Activated CD4-positive, alpha-beta memory T cell treated with anti-CD3 and anti-CD28 coated beads, Interleukin-2, amount 10 ng/mL, durations not matched to agents 7 days and 5 days (primary cell): ENCODE data around the gene PRKAR2A. TPM values are rescaled to one million over a fixed set of nuclear protein-coding genes. Genes with fewer than 3 reads are reported as not detected.

Experiments
- CTCF ChIA-PET: fragments of 350-600 bp; sonication (Branson Sonifier 250); formaldehyde crosslinking; loops from one replicate; lab custom pipeline; 2021; ENCODE audit warnings: antibody characterized with exemption, inconsistent platforms; lab: Charles Lee
- POLR2A ChIA-PET: fragments of 350-600 bp; sonication (Branson Sonifier 250); formaldehyde crosslinking; loops from one replicate; lab custom pipeline; 2021; ENCODE audit warnings: antibody characterized with exemption; lab: Charles Lee
- DNase-seq: peaks from one replicate; pipeline ENCODE4 v3.0.0-alpha.2; 2020
- H3K27ac Mint-ChIP-seq: one replicate; pipeline ENCODE4 v1.8.0; 2021; ENCODE audit warnings: mild to moderate bottlenecking, mixed read lengths
- H3K27me3 Mint-ChIP-seq: one replicate; pipeline ENCODE4 v1.8.0; 2021; ENCODE audit warnings: mixed read lengths
- H3K36me3 Mint-ChIP-seq: one replicate; pipeline ENCODE4 v1.8.0; 2021; ENCODE audit warnings: low read depth, mixed read lengths
- H3K4me1 Mint-ChIP-seq: one replicate; pipeline ENCODE4 v1.8.0; 2021; ENCODE audit warnings: mixed read lengths
- H3K4me3 Mint-ChIP-seq: one replicate; pipeline ENCODE4 v1.8.0; 2021; ENCODE audit warnings: mild to moderate bottlenecking, mixed read lengths
- H3K9me3 Mint-ChIP-seq: one replicate; pipeline ENCODE4 v1.8.0; 2021; ENCODE audit warnings: mixed read lengths
- total RNA-seq, 2 experiments: library from RNA; stranded (reverse); gene quantifications; one replicate each; pipeline ENCODE4 v1.2.3, GENCODE V29; 2021

Gene PRKAR2A
- total RNA-seq, 2 experiments from 2014 or later = 28.3 to 29.7 TPM

- no peaks in the 10 kb centered on the region for H3K27me3 Mint-ChIP-seq
- H3K27ac Mint-ChIP-seq = peak overlapping the region; percentile 35
- H3K4me3 Mint-ChIP-seq = no peak overlapping the region
- no peaks in the 10 kb centered on the region for H3K9me3 Mint-ChIP-seq
- DNase-seq = no peak
- POLR2A ChIA-PET = no interaction called here
- peaks cover 27% of the 10 kb centered on the region for H3K4me1 Mint-ChIP-seq
- CTCF ChIA-PET = interaction anchor here (1.1 kb wide), 1 partner anchor 31 kb away, joined by 4 read pairs; no protein-coding TSS in a partner anchor
- peaks cover 48% of the 10 kb centered on the region for H3K36me3 Mint-ChIP-seq
Measured at GRCh38 chr3:48709051-48709461, 138.6 kb downstream of the PRKAR2A start.

DNA sequence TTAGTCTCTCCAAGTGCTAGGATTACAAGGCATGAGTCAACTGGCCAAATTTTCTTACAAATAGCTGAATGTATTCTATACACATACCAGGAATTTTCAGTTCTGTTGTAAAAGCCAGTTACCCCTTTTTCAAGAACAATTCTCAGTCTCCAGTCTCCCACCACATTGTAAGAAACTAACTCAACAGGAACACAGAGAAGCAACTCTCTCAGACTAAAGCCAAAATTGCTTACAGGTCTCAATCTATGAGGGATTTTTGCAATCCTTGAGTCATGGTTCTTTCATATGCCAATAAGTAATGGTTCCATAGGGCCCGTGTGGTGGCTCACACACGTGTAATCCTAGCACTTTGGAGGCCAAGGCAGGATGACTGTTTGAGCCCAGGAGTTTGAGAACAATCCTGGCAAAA, 139.2 kb downstream of the PRKAR2A start:
- H3K4me1 Mint-ChIP-seq = peaks cover 24% of the 10 kb centered on the region
- H3K27ac Mint-ChIP-seq = no peak overlapping the region
- ChIA-PET POLR2A (interaction anchor here (1.3 kb wide), 1 partner anchor 9 kb away, joined by 5 read pairs; the partner anchor contains the start of gene IP6K2), CTCF (interaction anchor here (1.1 kb wide), 1 partner anchor 31 kb away, joined by 4 read pairs; no protein-coding TSS in a partner anchor)
- no peak overlapping the region for H3K4me3 Mint-ChIP-seq
- peaks cover 48% of the 10 kb centered on the region for H3K36me3 Mint-ChIP-seq
- no peak for DNase-seq
- H3K27me3 Mint-ChIP-seq = no peaks in the 10 kb centered on the region
- H3K9me3 Mint-ChIP-seq = no peaks in the 10 kb centered on the region

DNA sequence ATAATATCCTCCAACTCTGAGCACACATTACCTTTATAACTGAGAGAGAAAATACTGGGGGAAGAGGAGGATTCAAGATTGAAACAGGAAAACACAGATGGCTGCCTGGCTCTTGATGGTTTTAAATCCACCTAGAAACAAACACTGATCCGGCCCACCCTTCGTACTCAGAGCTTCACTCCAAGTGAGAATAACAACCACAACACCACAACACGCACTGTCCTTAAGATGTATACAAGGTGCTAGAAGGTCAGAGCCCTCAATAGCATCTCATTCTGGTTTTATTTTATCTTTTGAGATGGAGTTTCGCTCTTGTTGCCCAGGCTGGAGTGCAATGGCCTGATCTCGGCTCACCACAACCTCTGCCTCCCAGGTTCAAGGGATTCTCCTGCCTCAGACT, 140.5 kb downstream of the PRKAR2A start:
- H3K36me3 Mint-ChIP-seq = peaks cover 51% of the 10 kb centered on the region
- H3K9me3 Mint-ChIP-seq = no peaks in the 10 kb centered on the region
- CTCF ChIA-PET = interaction anchor here (1.2 to 2.5 kb wide), 3 partner anchors 21 to 32 kb away, joined by 3 to 11 read pairs (median 3); partner anchors contain the start of gene NCKIPSD
- H3K27ac Mint-ChIP-seq = no peak overlapping the region
- H3K4me3 Mint-ChIP-seq = no peak overlapping the region
- H3K4me1 Mint-ChIP-seq = peaks cover 27% of the 10 kb centered on the region
- POLR2A ChIA-PET = interaction anchor here (1.4 kb wide), 1 partner anchor 10 kb away, joined by 3 read pairs; no protein-coding TSS in a partner anchor
- DNase-seq = no peak
- H3K27me3 Mint-ChIP-seq = no peaks in the 10 kb centered on the region

GRCh38 chr3:48702320-48702920, 145.3 kb downstream of the PRKAR2A start:
- Mint-ChIP-seq H3K4me1 (peaks cover 7% of the 10 kb centered on the region), H3K9me3 (no peaks in the 10 kb centered on the region), H3K4me3 (no peak overlapping the region), H3K27me3 (no peaks in the 10 kb centered on the region), H3K27ac (no peak overlapping the region), H3K36me3 (peaks cover 39% of the 10 kb centered on the region)
- CTCF ChIA-PET = no interaction called here
- no peak for DNase-seq
- POLR2A ChIA-PET = no interaction called here

- peaks cover 11% of the 10 kb centered on the region for H3K4me1 Mint-ChIP-seq
- POLR2A ChIA-PET = interaction anchor here (0.6 kb wide), 1 partner anchor 170 kb away, joined by 3 read pairs; no protein-coding TSS in a partner anchor
- CTCF ChIA-PET = no interaction called here
- peaks cover 35% of the 10 kb centered on the region for H3K36me3 Mint-ChIP-seq
- H3K27me3 Mint-ChIP-seq = no peaks in the 10 kb centered on the region
- no peak for DNase-seq
- no peaks in the 10 kb centered on the region for H3K9me3 Mint-ChIP-seq
- H3K4me3 Mint-ChIP-seq = no peak overlapping the region
- no peak overlapping the region for H3K27ac Mint-ChIP-seq
Measured at GRCh38 chr3:48700731-48701405, 146.8 kb downstream of the PRKAR2A start.

DNA sequence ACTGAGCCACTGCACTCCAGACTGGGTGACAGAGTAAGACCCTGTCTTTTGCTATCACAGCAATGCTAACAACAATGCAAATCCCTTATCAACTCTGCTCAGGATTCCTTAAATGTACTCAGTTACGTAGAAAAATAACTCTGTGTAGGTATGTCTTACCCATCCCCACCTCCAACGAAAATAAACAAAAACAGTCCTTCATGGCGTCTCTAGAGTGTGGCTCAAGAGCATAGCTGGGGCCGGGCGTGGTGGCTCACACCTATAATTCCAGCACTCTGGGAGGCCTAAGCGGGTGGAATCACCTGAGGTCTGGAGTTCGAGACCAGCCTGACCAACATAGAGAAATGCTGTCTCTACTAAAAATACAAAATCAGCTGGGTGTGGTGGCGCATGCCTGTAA, 148.8 kb downstream of the PRKAR2A start:
- peaks cover 38% of the 10 kb centered on the region for H3K36me3 Mint-ChIP-seq
- peaks cover 11% of the 10 kb centered on the region for H3K4me1 Mint-ChIP-seq
- no peak overlapping the region for H3K27ac Mint-ChIP-seq
- H3K9me3 Mint-ChIP-seq = no peaks in the 10 kb centered on the region
- CTCF ChIA-PET = interaction anchor here (1.0 kb wide), 1 partner anchor 36 kb away, joined by 3 read pairs; the partner anchor contains the start of gene CELSR3
- no peaks in the 10 kb centered on the region for H3K27me3 Mint-ChIP-seq
- POLR2A ChIA-PET = interaction anchor here (1.6 kb wide), 1 partner anchor 21 kb away, joined by 4 read pairs; no protein-coding TSS in a partner anchor
- DNase-seq = no peak
- H3K4me3 Mint-ChIP-seq = no peak overlapping the region

GRCh38 chr3:48697952-48698351, 149.7 kb downstream of the PRKAR2A start:
- POLR2A ChIA-PET = interaction anchor here (1.0 to 1.6 kb wide), 2 partner anchors 10 to 22 kb away, joined by 3 to 4 read pairs; no protein-coding TSS in a partner anchor
- no peak for DNase-seq
- no peak overlapping the region for H3K27ac Mint-ChIP-seq
- no peaks in the 10 kb centered on the region for H3K27me3 Mint-ChIP-seq
- peaks cover 11% of the 10 kb centered on the region for H3K4me1 Mint-ChIP-seq
- no peaks in the 10 kb centered on the region for H3K9me3 Mint-ChIP-seq
- H3K4me3 Mint-ChIP-seq = no peak overlapping the region
- CTCF ChIA-PET = interaction anchor here (1.0 to 1.4 kb wide), 2 partner anchors 17 to 35 kb away, joined by 3 read pairs; partner anchors contain the start of gene CELSR3
- peaks cover 46% of the 10 kb centered on the region for H3K36me3 Mint-ChIP-seq

DNA sequence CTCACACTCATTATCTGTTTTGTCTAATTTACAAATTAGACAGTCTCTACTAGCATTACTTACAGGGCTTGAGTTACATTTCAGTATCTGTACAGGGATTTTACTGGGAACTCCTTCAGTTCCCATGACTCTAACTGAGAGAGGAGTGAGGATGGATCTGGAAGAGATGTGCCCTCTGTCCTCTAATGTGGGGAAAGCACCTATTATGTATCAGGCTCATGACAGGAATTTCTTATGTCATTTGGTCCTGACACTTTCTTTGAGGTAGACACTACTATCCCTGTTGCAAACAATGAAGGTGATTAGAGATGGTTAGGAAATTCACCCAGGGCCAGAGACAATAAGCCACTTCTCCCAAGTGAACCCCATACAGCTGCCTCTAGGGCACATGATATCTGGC, 151.1 kb downstream of the PRKAR2A start:
- ChIA-PET CTCF (interaction anchor here (1.1 to 2.1 kb wide), 2 partner anchors 10 to 43 kb away, joined by 3 to 10 read pairs; partner anchors contain the start of gene NCKIPSD), POLR2A (no interaction called here)
- peaks cover 47% of the 10 kb centered on the region for H3K36me3 Mint-ChIP-seq
- H3K27me3 Mint-ChIP-seq = no peaks in the 10 kb centered on the region
- H3K9me3 Mint-ChIP-seq = no peaks in the 10 kb centered on the region
- H3K4me3 Mint-ChIP-seq = no peak overlapping the region
- no peak for DNase-seq
- H3K4me1 Mint-ChIP-seq = peaks cover 3% of the 10 kb centered on the region
- peak overlapping the region; percentile 7 for H3K27ac Mint-ChIP-seq

Other genes starting within 250 kb of the PRKAR2A start
- gene UQCRC1, start 238.2 kb downstream of the PRKAR2A start, total RNA-seq = 100 to 1,000 TPM; 167 to 170 TPM
- gene TMEM89, start 226.1 kb downstream of the PRKAR2A start, total RNA-seq = not detected
- 10 to 100 TPM; 55.4 to 56.0 TPM for gene SLC26A6, start 212.4 kb downstream of the PRKAR2A start, total RNA-seq
- 1 to 10 TPM; 7.2 to 8.0 TPM for gene CELSR3, start 185.0 kb downstream of the PRKAR2A start, total RNA-seq
- 10 to 100 TPM; 33.4 to 37.2 TPM for gene NCKIPSD, start 162.0 kb downstream of the PRKAR2A start, total RNA-seq
- 10 to 100 TPM; 52.7 to 57.8 TPM for gene IP6K2, start 130.7 kb downstream of the PRKAR2A start, total RNA-seq
- 10 to 100 TPM; 25.6 to 29.5 TPM for gene SLC25A20, start 51.0 kb upstream of the PRKAR2A start, total RNA-seq
- gene ARIH2, start 71.0 kb upstream of the PRKAR2A start, total RNA-seq = 100 to 1,000 TPM; 100 TPM
- gene P4HTM, start 142.4 kb upstream of the PRKAR2A start, total RNA-seq = 10 to 100 TPM; 48.4 to 49.9 TPM
- gene WDR6, start 159.5 kb upstream of the PRKAR2A start, total RNA-seq = 100 to 1,000 TPM; 135 to 148 TPM
- 10 to 100 TPM; 21.6 to 24.5 TPM for gene DALRD3, start 170.7 kb upstream of the PRKAR2A start, total RNA-seq
- gene NDUFAF3, start 174.2 kb upstream of the PRKAR2A start, total RNA-seq = 100 to 1,000 TPM in 1 of 2 experiments, 10 to 100 TPM in 1; 98.1 to 108 TPM
- gene IMPDH2, start 181.5 kb upstream of the PRKAR2A start, total RNA-seq = 100 to 1,000 TPM; 131 to 133 TPM
- gene QRICH1, start 246.2 kb upstream of the PRKAR2A start, total RNA-seq = 100 to 1,000 TPM; 136 to 140 TPM